Left lung (tissue), 10 donors: ENCODE data around the gene EML4. TPM values are rescaled to one million over a fixed set of nuclear protein-coding genes. Genes with fewer than 3 reads are reported as not detected.

Experiments used
- ATAC-seq: fragments of 200-7000 bp; cut with Tn5 transposase; one replicate; pipeline ENCODE4 v1.9.1; 2020; ENCODE audit warnings: moderate library complexity
- DNase-seq, 4 donors: peaks; one replicate each; pipeline ENCODE4 v3.0.0-alpha.2; 2013 to 2020
- H3K27ac ChIP-seq, 2 donors: fragments of 200-600 bp; sonication (generic) in 1 of 2; one replicate each; pipeline versions ENCODE4 v1.5.0 to v1.8.0; 2020 to 2021
- H3K27me3 ChIP-seq, 2 donors: fragments of 200-600 bp; sonication (generic) in 1 of 2; one replicate each; pipeline versions ENCODE4 v1.5.0 to v1.8.0; 2020 to 2021
- H3K36me3 ChIP-seq, 2 donors: fragments of 200-600 bp; sonication (generic) in 1 of 2; one replicate each; pipeline versions ENCODE4 v1.5.0 to v1.8.0; 2020 to 2021
- H3K4me1 ChIP-seq, 2 donors: fragments of 200-600 bp; one replicate each; pipeline ENCODE4 v1.8.0; 2021
- H3K4me3 ChIP-seq, 2 donors: fragments of 200-600 bp; sonication (generic) in 1 of 2; one replicate each; pipeline versions ENCODE4 v1.5.0 to v1.8.0; 2020 to 2021; ENCODE audit warnings: mild to moderate bottlenecking in 1 of 2
- H3K9me3 ChIP-seq, 2 donors: fragments of 200-600 bp; sonication (generic) in 1 of 2; one replicate each; pipeline versions ENCODE4 v1.5.0 to v1.8.0; 2020 to 2021
- intact Hi-C, 2 donors: fragments of 100-400 bp; cut with DNase I; formaldehyde crosslinking; loops; one replicate each; pipeline versions ENCODE4 v1.11.2 to v1.14.2; 2022
- polyA plus RNA-seq, 6 donors: library from polyadenylated mRNA; unstranded; fragments of 120-200 nt; gene quantifications; one replicate each; pipeline ENCODE4 v1.2.1, GENCODE V29; 2013; ENCODE audit not compliant: insufficient read length in 6 of 6
- total RNA-seq, 2 donors: library from RNA; stranded (reverse); fragmentation: NEBNext Ultra II Directional; extraction: Animal tissue kit (Norgen Biotek cat#: 25700); gene quantifications; one replicate each; pipeline ENCODE4 v1.2.1, GENCODE V29; 2021
- TF ChIP-seq, protein P1 (sequence below), 2 donors: fragments of 200-600 bp; sonication (generic) in 1 of 2; IDR thresholded peaks; one replicate each; pipeline versions ENCODE4 v1.5.0 to v1.8.0; 2021; ENCODE audit warnings: antibody characterized with exemption in 2 of 2
- donor health status: DM: no; HTN: yes; CAD: no.
- donor health status: DM: no; HTN: no; CAD: no.

EML4 gene
- total and polyA plus RNA-seq, 8 donors, result 77.5 to 110 (median 89.5) TPM

DNA sequence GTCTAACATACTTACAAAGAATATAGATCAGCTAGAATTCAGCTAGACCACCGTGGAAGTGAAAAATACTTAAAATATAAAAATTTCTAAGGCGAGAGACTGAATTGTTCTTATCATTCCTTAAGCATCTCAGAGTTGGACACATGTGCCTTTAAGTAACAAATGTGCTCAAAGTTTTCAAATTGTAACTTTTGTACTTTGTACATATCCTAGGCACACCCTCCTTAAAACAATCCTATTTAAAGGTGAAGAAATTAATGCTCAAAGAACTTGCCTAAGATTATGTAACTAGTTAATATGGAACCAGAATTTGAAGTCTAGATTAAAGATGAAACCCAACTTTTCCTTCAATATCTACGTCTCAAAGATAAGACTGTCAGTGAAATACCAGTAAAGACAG lies 74.1 kb downstream of the EML4 start:
- Histone ChIP-seq H3K27me3 (no peaks in the 10 kb centered on the region), H3K4me3 (no peak overlapping the region), H3K36me3 (peaks cover 0 to 19% of the 10 kb centered on the region in 2 donors), H3K9me3 (no peaks in the 10 kb centered on the region), H3K4me1 (peaks cover 0 to 42% of the 10 kb centered on the region in 2 donors), H3K27ac (no peak overlapping the region)
- DNase-seq (no peak), ATAC-seq (no peak)
- TF ChIP-seq, protein P1, sequence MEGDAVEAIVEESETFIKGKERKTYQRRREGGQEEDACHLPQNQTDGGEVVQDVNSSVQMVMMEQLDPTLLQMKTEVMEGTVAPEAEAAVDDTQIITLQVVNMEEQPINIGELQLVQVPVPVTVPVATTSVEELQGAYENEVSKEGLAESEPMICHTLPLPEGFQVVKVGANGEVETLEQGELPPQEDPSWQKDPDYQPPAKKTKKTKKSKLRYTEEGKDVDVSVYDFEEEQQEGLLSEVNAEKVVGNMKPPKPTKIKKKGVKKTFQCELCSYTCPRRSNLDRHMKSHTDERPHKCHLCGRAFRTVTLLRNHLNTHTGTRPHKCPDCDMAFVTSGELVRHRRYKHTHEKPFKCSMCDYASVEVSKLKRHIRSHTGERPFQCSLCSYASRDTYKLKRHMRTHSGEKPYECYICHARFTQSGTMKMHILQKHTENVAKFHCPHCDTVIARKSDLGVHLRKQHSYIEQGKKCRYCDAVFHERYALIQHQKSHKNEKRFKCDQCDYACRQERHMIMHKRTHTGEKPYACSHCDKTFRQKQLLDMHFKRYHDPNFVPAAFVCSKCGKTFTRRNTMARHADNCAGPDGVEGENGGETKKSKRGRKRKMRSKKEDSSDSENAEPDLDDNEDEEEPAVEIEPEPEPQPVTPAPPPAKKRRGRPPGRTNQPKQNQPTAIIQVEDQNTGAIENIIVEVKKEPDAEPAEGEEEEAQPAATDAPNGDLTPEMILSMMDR (IDR thresholded peaks at IDR 0.05), result no peak
- intact Hi-C loops, result no loop called here

DNA sequence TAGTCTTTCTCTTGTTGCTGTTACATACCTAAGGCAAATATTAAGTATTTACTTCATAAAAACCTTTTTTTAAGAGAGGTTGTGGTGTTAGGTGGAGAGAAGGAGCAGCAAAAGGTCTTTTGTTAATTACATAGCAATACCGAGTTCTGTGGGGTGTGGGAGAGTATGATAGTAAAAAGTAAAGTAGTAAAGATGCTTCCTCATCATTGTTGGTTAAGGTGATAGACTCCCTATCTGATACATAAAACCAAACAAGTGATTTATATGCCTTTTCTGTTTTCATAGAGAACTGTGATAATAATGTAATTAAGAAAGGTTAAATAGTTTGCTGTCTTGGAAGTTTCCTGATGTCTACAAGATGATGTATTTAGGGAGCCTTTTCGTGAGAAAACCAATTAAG lies 75.4 kb downstream of the EML4 start:
- ATAC-seq (no peak), DNase-seq (no peak)
- intact Hi-C loops, result no loop called here
- no peak overlapping the region for H3K27ac ChIP-seq
- H3K4me3 ChIP-seq, result no peak overlapping the region
- no peaks in the 10 kb centered on the region for H3K9me3 ChIP-seq
- TF ChIP-seq, protein P1 (IDR thresholded peaks at IDR 0.05), result no peak
- H3K4me1 ChIP-seq, result peaks cover 4 to 42% of the 10 kb centered on the region in 2 donors
- H3K27me3 ChIP-seq, result no peaks in the 10 kb centered on the region
- H3K36me3 ChIP-seq, result peaks cover 0 to 19% of the 10 kb centered on the region in 2 donors

DNA sequence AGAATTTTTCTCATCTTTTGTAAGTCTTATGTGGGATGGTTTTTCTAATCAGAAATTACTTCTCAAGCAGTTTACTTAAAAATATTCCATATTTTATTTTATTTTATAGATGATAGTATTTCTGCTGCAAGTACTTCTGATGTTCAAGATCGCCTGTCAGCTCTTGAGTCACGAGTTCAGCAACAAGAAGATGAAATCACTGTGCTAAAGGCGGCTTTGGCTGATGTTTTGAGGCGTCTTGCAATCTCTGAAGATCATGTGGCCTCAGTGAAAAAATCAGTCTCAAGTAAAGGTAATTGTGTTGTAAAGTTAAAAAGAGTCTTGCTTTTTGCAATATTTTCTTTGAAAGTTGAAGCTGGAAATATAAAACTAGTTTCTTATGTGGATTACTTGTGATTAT lies 76.2 kb downstream of the EML4 start:
- Histone ChIP-seq H3K27me3 (no peaks in the 10 kb centered on the region), H3K9me3 (no peaks in the 10 kb centered on the region), H3K4me3 (no peak overlapping the region), H3K27ac (no peak overlapping the region), H3K36me3 (peaks cover 0 to 19% of the 10 kb centered on the region in 2 donors), H3K4me1 (peaks cover 8 to 45% of the 10 kb centered on the region in 2 donors)
- TF ChIP-seq, protein P1 (IDR thresholded peaks at IDR 0.05), result no peak
- ATAC-seq (no peak), DNase-seq (no peak)
- intact Hi-C loops, result no loop called here

DNA sequence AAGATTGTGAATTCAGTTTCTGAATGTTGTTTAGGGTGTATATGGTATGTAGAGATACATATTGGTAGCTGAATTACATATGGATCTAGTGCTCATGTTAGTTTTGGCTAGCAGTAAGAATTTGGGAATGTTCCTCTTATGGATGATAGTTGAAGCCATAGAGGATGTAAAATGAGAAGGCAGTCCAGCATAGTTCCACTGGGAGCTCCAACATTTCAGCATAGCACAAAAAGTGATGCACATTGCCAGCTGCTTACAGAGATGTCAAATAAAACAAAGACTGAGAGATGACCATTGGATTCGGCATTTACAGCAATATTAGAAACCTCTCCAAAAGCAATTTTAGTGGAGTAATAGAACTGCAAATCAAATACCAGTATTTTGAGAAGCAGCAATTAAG lies 77.4 kb downstream of the EML4 start:
- no peaks in the 10 kb centered on the region for H3K9me3 ChIP-seq
- peaks cover 8 to 38% of the 10 kb centered on the region in 2 donors for H3K4me1 ChIP-seq
- H3K36me3 ChIP-seq, result peaks cover 0 to 19% of the 10 kb centered on the region in 2 donors
- intact Hi-C loops, result no loop called here
- ATAC-seq (no peak), DNase-seq (no peak)
- no peaks in the 10 kb centered on the region for H3K27me3 ChIP-seq
- no peak overlapping the region for H3K4me3 ChIP-seq
- no peak overlapping the region for H3K27ac ChIP-seq
- TF ChIP-seq, protein P1 (IDR thresholded peaks at IDR 0.05), result no peak

GRCh38 chr2:42248846-42249245 lies 79.7 kb downstream of the EML4 start:
- intact Hi-C loops, result no loop called here
- Histone ChIP-seq H3K27ac (no peak overlapping the region), H3K4me3 (no peak overlapping the region), H3K4me1 (peaks cover 8 to 22% of the 10 kb centered on the region in 2 donors), H3K9me3 (no peaks in the 10 kb centered on the region), H3K27me3 (no peaks in the 10 kb centered on the region), H3K36me3 (peaks cover 0 to 19% of the 10 kb centered on the region in 2 donors)
- ATAC-seq (no peak), DNase-seq (no peak)
- TF ChIP-seq, protein P1 (IDR thresholded peaks at IDR 0.05), result no peak
